BE2C (cell line): ENCODE results near the gene ZC3H4.
"Not testable (repeated sequence)": the region's sequence is repeated elsewhere in the genome, so short reads cannot be mapped to it uniquely, and the experiment has no call there.

ENCODE experiments used
- DNase-seq: peaks from one replicate; pipeline ENCODE4 v3.0.0-alpha.2; 2020
- H3K27me3 ChIP-seq: fragments of 250-450 bp; sonication (Bioruptor Pico); 2 replicates; pipeline ENCODE4 v1.5.1; 2020; ENCODE audit warnings: mild to moderate bottlenecking
- H3K36me3 ChIP-seq: fragments of 250-450 bp; sonication (Bioruptor Pico); 2 replicates; pipeline ENCODE4 v1.5.1; 2020; ENCODE audit warnings: mild to moderate bottlenecking
- H3K4me1 ChIP-seq: fragments of 250-450 bp; sonication (Bioruptor Pico); 2 replicates; pipeline ENCODE4 v1.5.1; 2020
- H3K4me3 ChIP-seq: 2 replicates; pipeline ENCODE4 v1.5.1; 2011; ENCODE audit warnings: low read depth, low read length
- H3K9me3 ChIP-seq: fragments of 250-450 bp; sonication (Bioruptor Pico); 2 replicates; pipeline ENCODE4 v1.5.1; 2020
- TF ChIP-seq, protein P1 (sequence below): IDR thresholded peaks from 2 replicates; pipeline ENCODE4 v1.5.1; 2012; ENCODE audit warnings: mild to moderate bottlenecking, low read depth, low read length

The ZC3H4 gene

GRCh38 chr19:47086280-47086679, 27.3 kb downstream of the ZC3H4 start:
- H3K4me1 ChIP-seq = no peaks in the 10 kb centered on the region
- DNase-seq = no peak
- no peaks in the 10 kb centered on the region for H3K9me3 ChIP-seq
- peaks cover 83% of the 10 kb centered on the region for H3K36me3 ChIP-seq
- TF ChIP-seq, protein P1, sequence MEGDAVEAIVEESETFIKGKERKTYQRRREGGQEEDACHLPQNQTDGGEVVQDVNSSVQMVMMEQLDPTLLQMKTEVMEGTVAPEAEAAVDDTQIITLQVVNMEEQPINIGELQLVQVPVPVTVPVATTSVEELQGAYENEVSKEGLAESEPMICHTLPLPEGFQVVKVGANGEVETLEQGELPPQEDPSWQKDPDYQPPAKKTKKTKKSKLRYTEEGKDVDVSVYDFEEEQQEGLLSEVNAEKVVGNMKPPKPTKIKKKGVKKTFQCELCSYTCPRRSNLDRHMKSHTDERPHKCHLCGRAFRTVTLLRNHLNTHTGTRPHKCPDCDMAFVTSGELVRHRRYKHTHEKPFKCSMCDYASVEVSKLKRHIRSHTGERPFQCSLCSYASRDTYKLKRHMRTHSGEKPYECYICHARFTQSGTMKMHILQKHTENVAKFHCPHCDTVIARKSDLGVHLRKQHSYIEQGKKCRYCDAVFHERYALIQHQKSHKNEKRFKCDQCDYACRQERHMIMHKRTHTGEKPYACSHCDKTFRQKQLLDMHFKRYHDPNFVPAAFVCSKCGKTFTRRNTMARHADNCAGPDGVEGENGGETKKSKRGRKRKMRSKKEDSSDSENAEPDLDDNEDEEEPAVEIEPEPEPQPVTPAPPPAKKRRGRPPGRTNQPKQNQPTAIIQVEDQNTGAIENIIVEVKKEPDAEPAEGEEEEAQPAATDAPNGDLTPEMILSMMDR = no peak
- H3K27me3 ChIP-seq = no peaks in the 10 kb centered on the region
- H3K4me3 ChIP-seq = no peak overlapping the region

- no peaks in the 10 kb centered on the region for H3K9me3 ChIP-seq
- H3K4me3 ChIP-seq = no peak overlapping the region
- no peaks in the 10 kb centered on the region for H3K27me3 ChIP-seq
- TF ChIP-seq, protein P1 = no peak
- no peaks in the 10 kb centered on the region for H3K4me1 ChIP-seq
- no peak for DNase-seq
- peaks cover 79% of the 10 kb centered on the region for H3K36me3 ChIP-seq
Observed at GRCh38 chr19:47084879-47085439, 28.6 kb downstream of the ZC3H4 start.

GRCh38 chr19:47082493-47082892, 31.1 kb downstream of the ZC3H4 start:
- Histone ChIP-seq H3K4me1 (no peaks in the 10 kb centered on the region), H3K4me3 (no peak overlapping the region), H3K27me3 (no peaks in the 10 kb centered on the region), H3K9me3 (no peaks in the 10 kb centered on the region), H3K36me3 (peaks cover 73% of the 10 kb centered on the region)
- DNase-seq = no peak
- TF ChIP-seq, protein P1 = no peak

GRCh38 chr19:47081095-47081494, 32.5 kb downstream of the ZC3H4 start:
- H3K4me3 ChIP-seq = no peak overlapping the region
- TF ChIP-seq, protein P1 = no peak
- H3K36me3 ChIP-seq = peaks cover 78% of the 10 kb centered on the region
- no peak for DNase-seq
- H3K4me1 ChIP-seq = no peaks in the 10 kb centered on the region
- H3K27me3 ChIP-seq = no peaks in the 10 kb centered on the region
- no peaks in the 10 kb centered on the region for H3K9me3 ChIP-seq

DNA sequence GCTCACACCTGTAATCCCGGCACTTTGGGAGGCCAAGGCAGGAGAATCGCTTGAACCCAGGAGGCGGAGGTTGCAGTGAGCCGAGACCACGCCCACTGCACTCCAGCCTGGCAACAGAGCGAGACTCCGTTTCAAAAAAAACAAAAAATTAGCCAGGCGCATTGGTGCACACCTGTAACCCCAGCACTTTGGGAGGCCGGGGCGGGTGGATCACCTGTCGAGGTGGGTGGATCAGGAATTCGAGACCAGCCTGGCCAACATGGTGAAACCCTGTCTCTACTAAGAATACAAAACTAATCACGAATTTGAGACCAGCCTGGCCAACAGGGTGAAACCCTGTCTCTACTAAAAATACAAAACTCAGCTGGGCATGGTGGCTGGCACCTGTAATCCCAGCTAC, 35.2 kb downstream of the ZC3H4 start:
- not testable (repeated sequence) for H3K4me1 ChIP-seq, H3K9me3 ChIP-seq, H3K4me3 ChIP-seq, H3K27me3 ChIP-seq, DNase-seq
- peaks cover 79% of the 10 kb centered on the region for H3K36me3 ChIP-seq

DNA sequence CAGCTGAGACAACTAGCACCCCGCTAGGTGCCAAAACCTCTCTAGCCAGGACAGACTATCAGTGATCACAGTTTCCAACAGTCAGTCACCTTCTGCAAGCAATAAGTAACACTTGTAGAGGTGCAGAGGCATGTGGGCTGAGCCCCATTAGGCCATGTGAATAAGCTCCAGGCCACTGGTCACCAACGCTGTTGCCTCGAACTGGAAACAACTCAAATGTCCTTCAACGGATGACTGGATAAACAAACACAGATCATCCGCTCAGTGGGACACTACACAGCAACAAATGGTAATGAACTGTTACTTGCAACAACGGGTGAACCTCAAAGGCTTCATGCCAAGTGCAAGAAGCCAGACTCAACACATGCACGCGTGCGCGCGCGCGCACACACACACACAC, 37.6 kb downstream of the ZC3H4 start:
- Histone ChIP-seq H3K9me3 (no peaks in the 10 kb centered on the region), H3K36me3 (peaks cover 82% of the 10 kb centered on the region), H3K4me1 (no peaks in the 10 kb centered on the region), H3K27me3 (no peaks in the 10 kb centered on the region), H3K4me3 (no peak overlapping the region)
- TF ChIP-seq, protein P1 = no peak
- no peak for DNase-seq
